ENCODE results near the gene STK24. TPM values are rescaled to one million over a fixed set of nuclear protein-coding genes. Genes with fewer than 3 reads are reported as not detected.

The STK24 gene
- total and polyA plus RNA-seq, 3 experiments from 2014 or later, result 63.6 to 150 (median 149) TPM

GRCh38 chr13:98586400-98587345, 9.8 kb upstream of the STK24 start:
- Histone ChIP-seq H3K27me3 (ENCODE audit: insufficient read depth, low read length, poor library complexity, severe bottlenecking) (no peaks in the 10 kb centered on the region), H3K9me3 (ENCODE audit: low read length) (no peaks in the 10 kb centered on the region), H3K27ac (ENCODE audit: low read depth, low read length) (no peak overlapping the region), H3K4me3 (ENCODE audit: low read length) (no peak overlapping the region), H3K4me1 (ENCODE audit: insufficient read depth, low read length) (no peaks in the 10 kb centered on the region), H3K36me3 (ENCODE audit: insufficient read depth, low read length) (no peaks in the 10 kb centered on the region)
- Mint-ChIP-seq H3K4me1 (no peaks in the 10 kb centered on the region), H3K4me3 (no peak overlapping the region), H3K27me3 (no peaks in the 10 kb centered on the region), H3K27ac (no peak overlapping the region), H3K9me3 (peaks cover 0 to 2% (median 0%) of the 10 kb centered on the region in 5 donors), H3K36me3 (no peaks in the 10 kb centered on the region)
- CTCF ChIA-PET, result interaction anchor here (0.6 to 1.2 kb wide), 2 partner anchors 11 to 506 kb away, joined by 3 read pairs; no protein-coding TSS in a partner anchor
- no peak for DNase-seq
- POLR2A ChIA-PET, result no interaction called here

GRCh38 chr13:98585946-98586345, 9.0 kb upstream of the STK24 start:
- Histone ChIP-seq H3K27me3 (ENCODE audit: insufficient read depth, low read length, poor library complexity, severe bottlenecking) (no peaks in the 10 kb centered on the region), H3K36me3 (ENCODE audit: insufficient read depth, low read length) (no peaks in the 10 kb centered on the region), H3K4me1 (ENCODE audit: insufficient read depth, low read length) (no peaks in the 10 kb centered on the region), H3K9me3 (ENCODE audit: low read length) (no peaks in the 10 kb centered on the region), H3K4me3 (ENCODE audit: low read length) (no peak overlapping the region), H3K27ac (ENCODE audit: low read depth, low read length) (no peak overlapping the region)
- Mint-ChIP-seq H3K4me1 (no peaks in the 10 kb centered on the region), H3K27me3 (no peaks in the 10 kb centered on the region), H3K4me3 (no peak overlapping the region), H3K27ac (no peak overlapping the region), H3K36me3 (no peaks in the 10 kb centered on the region), H3K9me3 (peaks cover 0 to 2% (median 0%) of the 10 kb centered on the region in 5 donors)
- ChIA-PET POLR2A (no interaction called here), CTCF (no interaction called here)
- DNase-seq, result no peak

GRCh38 chr13:98585398-98585754, 8.5 kb upstream of the STK24 start:
- CTCF ChIA-PET, result no interaction called here

GRCh38 chr13:98584668-98585397, 7.9 kb upstream of the STK24 start:
- ChIA-PET POLR2A (no interaction called here), CTCF (interaction anchor here (1.1 to 1.3 kb wide), 2 partner anchors 69 to 139 kb away, joined by 3 to 4 read pairs; no protein-coding TSS in a partner anchor)

More at GRCh38 chr13:98585398-98585754, 8.5 kb upstream of the STK24 start:
- H3K27me3 Mint-ChIP-seq, result no peaks in the 10 kb centered on the region
- H3K9me3 Mint-ChIP-seq, result peaks cover 0 to 2% (median 0%) of the 10 kb centered on the region in 5 donors
- DNase-seq, result no peak
- no peak overlapping the region for H3K4me3 ChIP-seq (ENCODE audit: low read length)
- H3K4me1 ChIP-seq (ENCODE audit: insufficient read depth, low read length), result no peaks in the 10 kb centered on the region
- H3K4me1 Mint-ChIP-seq, result no peaks in the 10 kb centered on the region
- H3K27ac Mint-ChIP-seq, result no peak overlapping the region
- no peaks in the 10 kb centered on the region for H3K27me3 ChIP-seq (ENCODE audit: insufficient read depth, low read length, poor library complexity, severe bottlenecking)
- no peak overlapping the region for H3K4me3 Mint-ChIP-seq
- H3K36me3 ChIP-seq (ENCODE audit: insufficient read depth, low read length), result no peaks in the 10 kb centered on the region
- no peaks in the 10 kb centered on the region for H3K36me3 Mint-ChIP-seq
- no peak overlapping the region for H3K27ac ChIP-seq (ENCODE audit: low read depth, low read length)
- H3K9me3 ChIP-seq (ENCODE audit: low read length), result no peaks in the 10 kb centered on the region
- POLR2A ChIA-PET, result no interaction called here

GRCh38 chr13:98582947-98583346, 6.0 kb upstream of the STK24 start:
- no peak for DNase-seq
- no peak overlapping the region for H3K27ac ChIP-seq (ENCODE audit: low read depth, low read length)
- H3K27ac Mint-ChIP-seq, result peak overlapping the region in 1 of 8 donors; percentile 18
- no peaks in the 10 kb centered on the region for H3K9me3 ChIP-seq (ENCODE audit: low read length)
- H3K4me3 Mint-ChIP-seq, result peak overlapping the region in 1 of 7 donors; percentile 7
- no peaks in the 10 kb centered on the region for H3K9me3 Mint-ChIP-seq
- H3K4me3 ChIP-seq (ENCODE audit: low read length), result no peak overlapping the region
- peaks cover 0 to 8% (median 0%) of the 10 kb centered on the region in 3 donors for H3K4me1 Mint-ChIP-seq
- CTCF ChIA-PET, result interaction anchor here (0.9 to 1.2 kb wide), 2 partner anchors 12 to 137 kb away, joined by 3 to 4 read pairs; no protein-coding TSS in a partner anchor
- H3K27me3 ChIP-seq (ENCODE audit: insufficient read depth, low read length, poor library complexity, severe bottlenecking), result no peaks in the 10 kb centered on the region
- no peaks in the 10 kb centered on the region for H3K36me3 Mint-ChIP-seq
- no peaks in the 10 kb centered on the region for H3K4me1 ChIP-seq (ENCODE audit: insufficient read depth, low read length)
- H3K36me3 ChIP-seq (ENCODE audit: insufficient read depth, low read length), result no peaks in the 10 kb centered on the region
- POLR2A ChIA-PET, result no interaction called here
- H3K27me3 Mint-ChIP-seq, result no peaks in the 10 kb centered on the region

More at GRCh38 chr13:98584668-98585397, 7.9 kb upstream of the STK24 start:
- Mint-ChIP-seq H3K27me3 (no peaks in the 10 kb centered on the region), H3K36me3 (no peaks in the 10 kb centered on the region), H3K27ac (peak overlapping the region in 1 of 8 donors; percentile 19), H3K4me1 (no peaks in the 10 kb centered on the region), H3K4me3 (no peak overlapping the region), H3K9me3 (no peaks in the 10 kb centered on the region)
- Histone ChIP-seq H3K27ac (ENCODE audit: low read depth, low read length) (no peak overlapping the region), H3K4me1 (ENCODE audit: insufficient read depth, low read length) (no peaks in the 10 kb centered on the region), H3K36me3 (ENCODE audit: insufficient read depth, low read length) (no peaks in the 10 kb centered on the region), H3K4me3 (ENCODE audit: low read length) (no peak overlapping the region), H3K9me3 (ENCODE audit: low read length) (no peaks in the 10 kb centered on the region), H3K27me3 (ENCODE audit: insufficient read depth, low read length, poor library complexity, severe bottlenecking) (no peaks in the 10 kb centered on the region)
- DNase-seq, result no peak

GRCh38 chr13:98581971-98582702, 5.2 kb upstream of the STK24 start:
- POLR2A ChIA-PET, result no interaction called here
- Mint-ChIP-seq H3K27ac (peak overlapping the region in 3 of 8 donors; percentile 10 to 58 (median 57)), H3K36me3 (no peaks in the 10 kb centered on the region), H3K4me1 (peaks cover 2 to 14% (median 5%) of the 10 kb centered on the region in 3 donors), H3K4me3 (no peak overlapping the region), H3K9me3 (no peaks in the 10 kb centered on the region), H3K27me3 (no peaks in the 10 kb centered on the region)
- DNase-seq, result no peak
- H3K9me3 ChIP-seq (ENCODE audit: low read length), result no peaks in the 10 kb centered on the region
- no peaks in the 10 kb centered on the region for H3K4me1 ChIP-seq (ENCODE audit: insufficient read depth, low read length)
- CTCF ChIA-PET, result interaction anchor here (0.9 to 1.2 kb wide), 2 partner anchors 12 to 137 kb away, joined by 3 to 4 read pairs; no protein-coding TSS in a partner anchor
- H3K36me3 ChIP-seq (ENCODE audit: insufficient read depth, low read length), result no peaks in the 10 kb centered on the region
- no peaks in the 10 kb centered on the region for H3K27me3 ChIP-seq (ENCODE audit: insufficient read depth, low read length, poor library complexity, severe bottlenecking)
- no peak overlapping the region for H3K27ac ChIP-seq (ENCODE audit: low read depth, low read length)
- no peak overlapping the region for H3K4me3 ChIP-seq (ENCODE audit: low read length)

- Histone ChIP-seq H3K9me3 (ENCODE audit: low read length) (no peaks in the 10 kb centered on the region), H3K27ac (ENCODE audit: low read depth, low read length) (no peak overlapping the region), H3K4me3 (ENCODE audit: low read length) (no peak overlapping the region), H3K36me3 (ENCODE audit: insufficient read depth, low read length) (no peaks in the 10 kb centered on the region), H3K27me3 (ENCODE audit: insufficient read depth, low read length, poor library complexity, severe bottlenecking) (no peaks in the 10 kb centered on the region), H3K4me1 (ENCODE audit: insufficient read depth, low read length) (no peaks in the 10 kb centered on the region)
- Mint-ChIP-seq H3K9me3 (no peaks in the 10 kb centered on the region), H3K27me3 (no peaks in the 10 kb centered on the region), H3K36me3 (no peaks in the 10 kb centered on the region), H3K4me1 (peaks cover 2 to 14% (median 5%) of the 10 kb centered on the region in 3 donors), H3K27ac (no peak overlapping the region), H3K4me3 (peak overlapping the region in 1 of 7 donors; percentile 9)
- POLR2A ChIA-PET, result no interaction called here
- DNase-seq, result no peak
- CTCF ChIA-PET, result interaction anchor here (1.5 kb wide), 1 partner anchor 72 kb away, joined by 4 read pairs; no protein-coding TSS in a partner anchor
Measured at GRCh38 chr13:98581381-98581780, 4.5 kb upstream of the STK24 start.

Data from CD8-positive, alpha-beta memory T cell (primary cell).